ENCODE results near the gene WSB1. TPM values are rescaled to one million over a fixed set of nuclear protein-coding genes. Genes with fewer than 3 reads are reported as not detected.
A peak's percentile ranks its signal among the peaks of the same experiment; 100 is the strongest.

Gene WSB1
- total and polyA plus RNA-seq, 9 of the 15 experiments (the other 6 are each of a cell fraction or from before 2014, with no cell fraction given) = 22.8 to 229 (median 81.1) TPM

DNA sequence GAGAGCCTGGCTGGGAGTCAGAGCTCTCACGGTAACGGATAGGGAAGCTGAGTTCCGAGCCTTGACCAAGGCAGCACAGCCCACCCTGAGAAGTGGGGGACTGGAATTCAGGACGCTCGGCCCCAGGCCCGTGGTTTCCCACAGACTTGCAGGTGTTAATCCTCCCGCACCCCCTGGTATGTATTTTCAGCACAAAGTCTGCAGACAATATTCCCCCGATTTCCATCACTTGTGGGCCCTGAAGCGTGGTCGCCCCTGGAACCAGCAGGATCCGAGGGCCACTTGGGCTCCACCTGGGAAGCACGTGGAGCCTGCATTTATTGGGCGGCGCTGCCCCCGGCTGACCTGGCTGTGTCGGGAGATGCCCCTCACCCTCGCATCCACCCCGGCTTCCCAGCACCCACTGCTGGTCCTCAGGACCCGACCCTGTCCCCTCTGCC lies 60.2 kb downstream of the WSB1 start (continued):
- TF ChIP-seq, protein P1, sequence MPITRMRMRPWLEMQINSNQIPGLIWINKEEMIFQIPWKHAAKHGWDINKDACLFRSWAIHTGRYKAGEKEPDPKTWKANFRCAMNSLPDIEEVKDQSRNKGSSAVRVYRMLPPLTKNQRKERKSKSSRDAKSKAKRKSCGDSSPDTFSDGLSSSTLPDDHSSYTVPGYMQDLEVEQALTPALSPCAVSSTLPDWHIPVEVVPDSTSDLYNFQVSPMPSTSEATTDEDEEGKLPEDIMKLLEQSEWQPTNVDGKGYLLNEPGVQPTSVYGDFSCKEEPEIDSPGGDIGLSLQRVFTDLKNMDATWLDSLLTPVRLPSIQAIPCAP (CRISPR knock-in tag; IDR thresholded peaks at IDR 0.05; ENCODE audit: borderline replicate concordance) = no peak
- TF ChIP-seq ZNF785 (CRISPR knock-in tag; IDR thresholded peaks at IDR 0.05) (no peak), MGA (IDR thresholded peaks at IDR 0.05) (peak; percentile 92), ZNF707 (CRISPR knock-in tag; conservative IDR thresholded peaks at IDR 0.05) (no peak), PHF20 (IDR thresholded peaks at IDR 0.05; ENCODE audit: partially characterized antibody) (no peak), TEAD1 (CRISPR knock-in tag; IDR thresholded peaks at IDR 0.05) (0 out of 4 replicates have a peak, but pooled peaks of 1 of the 2 experiments have one; percentile 27), TARDBP (IDR thresholded peaks at IDR 0.05) (no peak), ZNF311 (CRISPR knock-in tag; IDR thresholded peaks at IDR 0.05) (0 out of 2 replicates have a peak, but pooled peaks have one; percentile 56), ARNT (IDR thresholded peaks at IDR 0.05) (no peak), HNRNPUL1 (IDR thresholded peaks at IDR 0.05; ENCODE audit: low read length) (no peak), ZNF12 (CRISPR knock-in tag; IDR thresholded peaks at IDR 0.05) (no peak)
- TF ChIP-seq, protein P2, sequence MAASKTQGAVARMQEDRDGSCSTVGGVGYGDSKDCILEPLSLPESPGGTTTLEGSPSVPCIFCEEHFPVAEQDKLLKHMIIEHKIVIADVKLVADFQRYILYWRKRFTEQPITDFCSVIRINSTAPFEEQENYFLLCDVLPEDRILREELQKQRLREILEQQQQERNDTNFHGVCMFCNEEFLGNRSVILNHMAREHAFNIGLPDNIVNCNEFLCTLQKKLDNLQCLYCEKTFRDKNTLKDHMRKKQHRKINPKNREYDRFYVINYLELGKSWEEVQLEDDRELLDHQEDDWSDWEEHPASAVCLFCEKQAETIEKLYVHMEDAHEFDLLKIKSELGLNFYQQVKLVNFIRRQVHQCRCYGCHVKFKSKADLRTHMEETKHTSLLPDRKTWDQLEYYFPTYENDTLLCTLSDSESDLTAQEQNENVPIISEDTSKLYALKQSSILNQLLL (CRISPR knock-in tag; IDR thresholded peaks at IDR 0.05; ENCODE audit: borderline replicate concordance) = no peak
- TF ChIP-seq, protein P3, sequence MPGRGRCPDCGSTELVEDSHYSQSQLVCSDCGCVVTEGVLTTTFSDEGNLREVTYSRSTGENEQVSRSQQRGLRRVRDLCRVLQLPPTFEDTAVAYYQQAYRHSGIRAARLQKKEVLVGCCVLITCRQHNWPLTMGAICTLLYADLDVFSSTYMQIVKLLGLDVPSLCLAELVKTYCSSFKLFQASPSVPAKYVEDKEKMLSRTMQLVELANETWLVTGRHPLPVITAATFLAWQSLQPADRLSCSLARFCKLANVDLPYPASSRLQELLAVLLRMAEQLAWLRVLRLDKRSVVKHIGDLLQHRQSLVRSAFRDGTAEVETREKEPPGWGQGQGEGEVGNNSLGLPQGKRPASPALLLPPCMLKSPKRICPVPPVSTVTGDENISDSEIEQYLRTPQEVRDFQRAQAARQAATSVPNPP (IDR thresholded peaks at IDR 0.05; ENCODE audit: borderline replicate concordance, insufficient read depth, insufficient read length) = no peak
